MM.1S (cell line): Measurements from ENCODE around the gene RAPGEF2.

Experiments
- DNase-seq: peaks from one replicate; pipeline ENCODE4 v3.0.0-alpha.2; 2015
- H2AFZ ChIP-seq: fragments of 300-600 bp; sonication (generic); 2 replicates; pipeline ENCODE4 v1.6.0; 2016; ENCODE audit warnings: antibody characterized with exemption, low read length
- H3F3A ChIP-seq: fragments of 300-600 bp; sonication (generic); 2 replicates; pipeline ENCODE4 v1.6.1; 2016; ENCODE audit warnings: mild to moderate bottlenecking, antibody characterized with exemption, low read length, moderate library complexity, mixed read lengths; ENCODE audit not compliant: insufficient read depth
- H3K27ac ChIP-seq: fragments of 300-600 bp; sonication (generic); 2 replicates; pipeline ENCODE4 v1.5.1; 2016; ENCODE audit warnings: mild to moderate bottlenecking, low read length
- H3K27me3 ChIP-seq: fragments of 300-600 bp; sonication (generic); replicated peaks from 2 replicates; pipeline ENCODE4 v1.6.0; 2016; ENCODE audit warnings: low read length; ENCODE audit not compliant: insufficient read depth
- H3K36me3 ChIP-seq: fragments of 300-600 bp; sonication (generic); replicated peaks from 2 replicates; pipeline ENCODE4 v1.6.1; 2016; ENCODE audit warnings: mild to moderate bottlenecking, low read length, mixed read lengths; ENCODE audit not compliant: insufficient read depth
- H3K4me1 ChIP-seq: fragments of 300-600 bp; sonication (generic); 2 replicates; pipeline ENCODE4 v1.6.1; 2016; ENCODE audit warnings: low read length, mixed read lengths
- H3K4me2 ChIP-seq: fragments of 300-600 bp; sonication (generic); 2 replicates; pipeline ENCODE4 v1.6.0; 2016; ENCODE audit warnings: low read depth, low read length
- H3K4me3 ChIP-seq: fragments of 300-600 bp; sonication (generic); 2 replicates; pipeline ENCODE4 v1.5.1; 2016; ENCODE audit warnings: low read length, mixed read lengths
- H3K79me2 ChIP-seq: fragments of 300-600 bp; sonication (generic); 2 replicates; pipeline ENCODE4 v1.6.1; 2016; ENCODE audit warnings: mixed run types, low read length, mixed read lengths
- H3K9ac ChIP-seq: fragments of 300-600 bp; sonication (generic); 2 replicates; pipeline ENCODE4 v1.6.1; 2016; ENCODE audit warnings: low read length, mixed read lengths
- H3K9me2 ChIP-seq: fragments of 300-600 bp; sonication (generic); replicated peaks from 2 replicates; pipeline ENCODE4 v1.6.1; 2016; ENCODE audit warnings: mild to moderate bottlenecking, low read length, mixed read lengths; ENCODE audit not compliant: insufficient read depth
- H3K9me3 ChIP-seq: fragments of 300-600 bp; sonication (generic); replicated peaks from 2 replicates; pipeline ENCODE4 v1.6.1; 2016; ENCODE audit warnings: mild to moderate bottlenecking, low read length, mixed read lengths; ENCODE audit not compliant: insufficient read depth
- H4K20me1 ChIP-seq: fragments of 300-600 bp; sonication (generic); 2 replicates; pipeline ENCODE4 v1.6.1; 2016; ENCODE audit warnings: mild to moderate bottlenecking, low read length, moderate library complexity, mixed read lengths; ENCODE audit not compliant: insufficient read depth
- CTCF ChIP-seq: fragments of 300-600 bp; sonication (generic); IDR thresholded peaks from 2 replicates; pipeline ENCODE4 v1.5.1; 2016; ENCODE audit warnings: antibody characterized with exemption, low read length, mixed read lengths
- EZH2 ChIP-seq: fragments of 300-600 bp; sonication (generic); optimal IDR thresholded peaks from 2 replicates; pipeline ENCODE3; 2017; ENCODE audit warnings: low read depth, mild to moderate bottlenecking, antibody characterized with exemption, low read length, mixed read lengths
- EZH2phosphoT487 ChIP-seq: fragments of 300-600 bp; sonication (generic); IDR thresholded peaks from 2 replicates; pipeline ENCODE4 v1.6.1; 2018; ENCODE audit warnings: antibody characterized with exemption, low read length

The RAPGEF2 gene

GRCh38 chr4:159305129-159305528 lies 202.2 kb downstream of the RAPGEF2 start:
- Histone ChIP-seq H3K9me3 (no peaks in the 10 kb centered on the region), H3K9ac (no peak overlapping the region), H3K4me1 (no peaks in the 10 kb centered on the region), H3K27me3 (no peaks in the 10 kb centered on the region), H3K4me3 (no peak overlapping the region), H2AFZ (no peak overlapping the region), H3K27ac (no peak overlapping the region), H4K20me1 (no peaks in the 10 kb centered on the region), H3K79me2 (no peaks in the 10 kb centered on the region), H3K36me3 (no peaks in the 10 kb centered on the region), H3K9me2 (no peaks in the 10 kb centered on the region), H3K4me2 (no peak overlapping the region), H3F3A (no peaks in the 10 kb centered on the region)
- no peak for DNase-seq
- TF ChIP-seq EZH2phosphoT487 (no peak), EZH2 (no peak), CTCF (no peak)

- Histone ChIP-seq H3K4me2 (no peak overlapping the region), H3F3A (no peaks in the 10 kb centered on the region), H3K27ac (no peak overlapping the region), H3K9me2 (no peaks in the 10 kb centered on the region), H3K4me1 (no peaks in the 10 kb centered on the region), H4K20me1 (no peaks in the 10 kb centered on the region), H3K9me3 (no peaks in the 10 kb centered on the region), H3K4me3 (no peak overlapping the region), H3K79me2 (no peaks in the 10 kb centered on the region), H3K36me3 (no peaks in the 10 kb centered on the region), H2AFZ (no peak overlapping the region), H3K9ac (no peak overlapping the region), H3K27me3 (no peaks in the 10 kb centered on the region)
- DNase-seq, result no peak
- no peak for TF ChIP-seq EZH2phosphoT487
- no peak for TF ChIP-seq CTCF
- no peak for TF ChIP-seq EZH2
These were observed 205.1 kb downstream of the RAPGEF2 start for GRCh38 chr4:159307929-159308328.

- no peaks in the 10 kb centered on the region for H3K4me1 ChIP-seq
- H2AFZ ChIP-seq, result no peak overlapping the region
- H3F3A ChIP-seq, result no peaks in the 10 kb centered on the region
- no peak overlapping the region for H3K4me3 ChIP-seq
- H3K79me2 ChIP-seq, result no peaks in the 10 kb centered on the region
- no peaks in the 10 kb centered on the region for H3K9me2 ChIP-seq
- TF ChIP-seq CTCF (no peak), EZH2phosphoT487 (no peak), EZH2 (no peak)
- no peaks in the 10 kb centered on the region for H3K27me3 ChIP-seq
- H3K27ac ChIP-seq, result no peak overlapping the region
- H3K9ac ChIP-seq, result no peak overlapping the region
- DNase-seq, result no peak
- H4K20me1 ChIP-seq, result no peaks in the 10 kb centered on the region
- no peak overlapping the region for H3K4me2 ChIP-seq
- H3K36me3 ChIP-seq, result no peaks in the 10 kb centered on the region
- no peaks in the 10 kb centered on the region for H3K9me3 ChIP-seq
These were observed 205.9 kb downstream of the RAPGEF2 start for GRCh38 chr4:159308566-159309340.
